Heart left ventricle (tissue), 16 donors: Measurements from ENCODE around the gene CD2AP. TPM values are rescaled to one million over a fixed set of nuclear protein-coding genes. Genes with fewer than 3 reads are reported as not detected.

ENCODE experiments used
- ATAC-seq, 4 donors: fragments of 200-7000 bp; cut with Tn5 transposase; one replicate each; pipeline ENCODE4 v1.9.1; 2020 to 2022; ENCODE audit warnings: moderate library complexity in 4 of 4, mild to moderate bottlenecking in 3 of 4, moderate number of reproducible peaks in 1 of 4
- DNase-seq, 5 donors: peaks; one replicate each; pipeline ENCODE4 v3.0.0-alpha.2; 2020
- H3K27ac ChIP-seq, 12 donors: fragments of 200-600 bp; sonication (generic) in 4 of 12; one replicate each; pipeline versions ENCODE4 v1.5.0 to v1.8.0; 2016 to 2022; ENCODE audit warnings: mild to moderate bottlenecking in 2 of 12
- H3K27me3 ChIP-seq, 9 donors: fragments of 200-600 bp; sonication (generic) in 2 of 9; one replicate each; pipeline versions ENCODE4 v1.5.1 to v1.8.0; 2016 to 2022; ENCODE audit warnings: mild to moderate bottlenecking in 3 of 9
- H3K36me3 ChIP-seq, 9 donors: fragments of 200-600 bp; sonication (generic) in 2 of 9; one replicate each; pipeline versions ENCODE4 v1.5.0 to v1.8.0; 2018 to 2022; ENCODE audit warnings: mild to moderate bottlenecking in 2 of 9
- H3K4me1 ChIP-seq, 12 donors: fragments of 200-600 bp; sonication (generic) in 4 of 12; one replicate each; pipeline versions ENCODE4 v1.5.0 to v1.8.0; 2016 to 2022; ENCODE audit warnings: mild to moderate bottlenecking in 3 of 12
- H3K4me3 ChIP-seq, 12 donors: fragments of 200-600 bp; sonication (generic) in 4 of 12; one replicate each; pipeline versions ENCODE4 v1.5.0 to v1.8.0; 2017 to 2022; ENCODE audit warnings: mild to moderate bottlenecking in 9 of 12, moderate library complexity in 4 of 12
- H3K9me3 ChIP-seq, 12 donors: fragments of 200-600 bp; sonication (generic) in 4 of 12; one replicate each; pipeline versions ENCODE4 v1.5.0 to v1.8.0; 2016 to 2022; ENCODE audit warnings: mild to moderate bottlenecking in 1 of 12
- CTCF ChIP-seq, 12 donors: fragments of 200-600 bp; sonication (generic) in 4 of 12; IDR thresholded peaks; one replicate each; pipeline versions ENCODE4 v1.5.0 to v1.8.0; 2018 to 2022; ENCODE audit warnings: antibody characterized with exemption in 12 of 12, mild to moderate bottlenecking in 5 of 12
- POLR2A ChIP-seq, 2 donors: fragments of 450-650 bp; IDR thresholded peaks; one replicate each; pipeline ENCODE4 v1.6.1; 2017; ENCODE audit warnings: antibody characterized with exemption in 2 of 2, mild to moderate bottlenecking in 2 of 2, moderate library complexity in 2 of 2
- WGBS, 4 donors: extraction: QIAGEN DNeasy Blood & Tissue Kit in 2 of 4; methylation state at CpG; one replicate each; pipeline versions ENCODE4 v1.1.5 to v1.1.7; 2013 to 2018; 5-methylcytosine and 5-hydroxymethylcytosine counted together
- intact Hi-C, 10 donors: fragments of 100-400 bp; cut with DNase I; formaldehyde crosslinking; loops; one replicate each; pipeline versions ENCODE4 v1.11.1 to v1.14.2; 2022
- polyA plus RNA-seq, 2 donors: library from polyadenylated mRNA; stranded (reverse); fragments of 200-250 nt; gene quantifications; one replicate each; pipeline ENCODE4 v1.2.3, GENCODE V29; 2013
- total RNA-seq, 9 donors: library from RNA; depleted of rRNA in 2 of 9; stranded (reverse); fragments of >200 nt in 2 of 9; fragmentation: NEBNext Ultra II Directional in 3 of 9; extraction: Animal tissue kit (Norgen Biotek cat#: 25700) in 3 of 9; gene quantifications; one replicate each; pipeline versions ENCODE4 v1.1.0 to v1.2.4, GENCODE V29; 2016 to 2023
- donor health status: ischemic (EF 13 %, LVEDD 7.1; RV severe dilation, severe dysfunction).
- donor health status: healthy with polysubstance abuse.
- donor health status: DM: no; HTN: yes; CAD: no.
- donor health status: DM: no; HTN: no; CAD: no.
- donor health status: ischemic (EF 25% LVEDD 6.9; RV normal size, moderate dysfunction).
- donor health status: ischemic (EF 25% LVEDD 5.7; RV mildly dilated, moderate dysfunction).
- donor health status: healthy.
- donor health status: DM: yes; HTN: yes; CAD: no.
- donor health status: ischemic (EF 35%, LVEDD 5.7; RV mildly dilated, moderate dysfunction).
- donor health status: nonischemic (EF 11% LVEDD 7.7; RV severe dilation, severe dysfunction).
- donor health status: DM: yes; HTN: yes; CAD: no.
- donor health status: PGD.
- donor health status: ischemic (EF 29% LVEDD 5.4; RV normal size, mild dysfunction).
- donor health status: nonischemic (EF 23%, LVEDD 6.1; RV moderate dilation, normal function).

Gene CD2AP
- total and polyA plus RNA-seq, 11 donors = 6.4 to 18.0 (median 11.4) TPM

GRCh38 chr6:47492355-47492754, 14.8 kb downstream of the CD2AP start:
- no peak for DNase-seq
- no peaks in the 10 kb centered on the region for H3K36me3 ChIP-seq
- TF ChIP-seq CTCF (IDR thresholded peaks at IDR 0.05) (no peak), POLR2A (IDR thresholded peaks at IDR 0.05) (no peak)
- H3K27ac ChIP-seq = no peak overlapping the region
- intact Hi-C loops = no loop called here
- no peaks in the 10 kb centered on the region for H3K27me3 ChIP-seq
- ATAC-seq = no peak
- peaks cover 0 to 19% (median 6%) of the 10 kb centered on the region in 12 donors for H3K4me1 ChIP-seq
- H3K9me3 ChIP-seq = no peaks in the 10 kb centered on the region
- 97 to 100% (median 98%) methylated on average over 2 of the region's 2 CpGs for WGBS, 4 donors
- H3K4me3 ChIP-seq = no peak overlapping the region

GRCh38 chr6:47495207-47495606, 17.6 kb downstream of the CD2AP start:
- Histone ChIP-seq H3K27ac (no peak overlapping the region), H3K4me3 (no peak overlapping the region), H3K36me3 (no peaks in the 10 kb centered on the region), H3K4me1 (peaks cover 0 to 36% (median 9%) of the 10 kb centered on the region in 12 donors), H3K9me3 (no peaks in the 10 kb centered on the region), H3K27me3 (no peaks in the 10 kb centered on the region)
- 93 to 97% (median 96%) methylated on average over 8 of the region's 8 CpGs for WGBS, 4 donors
- no peak for TF ChIP-seq CTCF (IDR thresholded peaks at IDR 0.05)
- no peak for TF ChIP-seq POLR2A (IDR thresholded peaks at IDR 0.05)
- intact Hi-C loops = no loop called here
- no peak for ATAC-seq
- DNase-seq = no peak

- no peak for TF ChIP-seq CTCF (IDR thresholded peaks at IDR 0.05)
- no peak for TF ChIP-seq POLR2A (IDR thresholded peaks at IDR 0.05)
- DNase-seq (no peak), ATAC-seq (no peak)
- intact Hi-C loops = no loop called here
- WGBS, 4 donors = 46 to 56% (median 52%) methylated on average over 2 of the region's 2 CpGs
- Histone ChIP-seq H3K4me1 (peaks cover 0 to 42% (median 12%) of the 10 kb centered on the region in 12 donors), H3K4me3 (no peak overlapping the region), H3K36me3 (no peaks in the 10 kb centered on the region), H3K27me3 (no peaks in the 10 kb centered on the region), H3K9me3 (no peaks in the 10 kb centered on the region), H3K27ac (no peak overlapping the region)
Measured at GRCh38 chr6:47495954-47496545, 18.5 kb downstream of the CD2AP start.

GRCh38 chr6:47496935-47497579, 19.5 kb downstream of the CD2AP start:
- Histone ChIP-seq H3K9me3 (no peaks in the 10 kb centered on the region), H3K27me3 (no peaks in the 10 kb centered on the region), H3K36me3 (no peaks in the 10 kb centered on the region), H3K4me1 (peaks cover 0 to 52% (median 19%) of the 10 kb centered on the region in 12 donors), H3K27ac (no peak overlapping the region), H3K4me3 (no peak overlapping the region)
- DNase-seq (no peak), ATAC-seq (no peak)
- intact Hi-C loops = no loop called here
- no peak for TF ChIP-seq CTCF (IDR thresholded peaks at IDR 0.05)
- no peak for TF ChIP-seq POLR2A (IDR thresholded peaks at IDR 0.05)
- WGBS, 4 donors = 68 to 77% (median 70%) methylated on average over 8 of the region's 8 CpGs
